ENCODE measurements around the gene HBS1L.

GRCh38 chr6:134948691-134949090 lies 105.9 kb downstream of the HBS1L start:
- TF ChIP-seq, protein P1, sequence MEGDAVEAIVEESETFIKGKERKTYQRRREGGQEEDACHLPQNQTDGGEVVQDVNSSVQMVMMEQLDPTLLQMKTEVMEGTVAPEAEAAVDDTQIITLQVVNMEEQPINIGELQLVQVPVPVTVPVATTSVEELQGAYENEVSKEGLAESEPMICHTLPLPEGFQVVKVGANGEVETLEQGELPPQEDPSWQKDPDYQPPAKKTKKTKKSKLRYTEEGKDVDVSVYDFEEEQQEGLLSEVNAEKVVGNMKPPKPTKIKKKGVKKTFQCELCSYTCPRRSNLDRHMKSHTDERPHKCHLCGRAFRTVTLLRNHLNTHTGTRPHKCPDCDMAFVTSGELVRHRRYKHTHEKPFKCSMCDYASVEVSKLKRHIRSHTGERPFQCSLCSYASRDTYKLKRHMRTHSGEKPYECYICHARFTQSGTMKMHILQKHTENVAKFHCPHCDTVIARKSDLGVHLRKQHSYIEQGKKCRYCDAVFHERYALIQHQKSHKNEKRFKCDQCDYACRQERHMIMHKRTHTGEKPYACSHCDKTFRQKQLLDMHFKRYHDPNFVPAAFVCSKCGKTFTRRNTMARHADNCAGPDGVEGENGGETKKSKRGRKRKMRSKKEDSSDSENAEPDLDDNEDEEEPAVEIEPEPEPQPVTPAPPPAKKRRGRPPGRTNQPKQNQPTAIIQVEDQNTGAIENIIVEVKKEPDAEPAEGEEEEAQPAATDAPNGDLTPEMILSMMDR (IDR thresholded peaks at IDR 0.05) = no peak
- TF ChIP-seq POLR2A (IDR thresholded peaks at IDR 0.05) = no peak
